GM23248 (cell line): ENCODE results near the gene NAIF1.

Source experiments
- EZH2 ChIP-seq: fragments of 200-600 bp; sonication (generic); IDR thresholded peaks from 2 replicates; pipeline ENCODE4 v1.6.1; 2018; ENCODE audit warnings: antibody characterized with exemption, mild to moderate bottlenecking; ENCODE audit not compliant: insufficient read depth, poor library complexity, severe bottlenecking
- EZH2phosphoT487 ChIP-seq: fragments of 200-600 bp; sonication (generic); IDR thresholded peaks from 2 replicates; pipeline ENCODE4 v1.6.1; 2018; ENCODE audit warnings: antibody characterized with exemption, moderate library complexity, mild to moderate bottlenecking, low read depth; ENCODE audit not compliant: insufficient read depth

- TF ChIP-seq EZH2phosphoT487 (no peak), EZH2 (no peak)
Observed at GRCh38 chr9:128077847-128078503, 10.9 kb upstream of the NAIF1 start.
